Activated naive CD4-positive, alpha-beta T cell treated with Interleukin-2 at 50 U/mL for 16 hours (primary cell): ENCODE data around the gene CD109.
"Not testable (repeated sequence)": the region's sequence is repeated elsewhere in the genome, so short reads cannot be mapped to it uniquely, and the experiment has no call there.

Experiments
- DNase-seq: peaks from one replicate; pipeline ENCODE4 v3.0.0-alpha.2; 2020

Gene CD109

GRCh38 chr6:73796881-73797280 is 100.9 kb downstream of the CD109 start:
- DNase-seq = no peak

GRCh38 chr6:73797861-73798260 is 101.9 kb downstream of the CD109 start:
- DNase-seq = no peak

- DNase-seq = no peak
Measured at GRCh38 chr6:73798592-73798991, 102.6 kb downstream of the CD109 start.

DNA sequence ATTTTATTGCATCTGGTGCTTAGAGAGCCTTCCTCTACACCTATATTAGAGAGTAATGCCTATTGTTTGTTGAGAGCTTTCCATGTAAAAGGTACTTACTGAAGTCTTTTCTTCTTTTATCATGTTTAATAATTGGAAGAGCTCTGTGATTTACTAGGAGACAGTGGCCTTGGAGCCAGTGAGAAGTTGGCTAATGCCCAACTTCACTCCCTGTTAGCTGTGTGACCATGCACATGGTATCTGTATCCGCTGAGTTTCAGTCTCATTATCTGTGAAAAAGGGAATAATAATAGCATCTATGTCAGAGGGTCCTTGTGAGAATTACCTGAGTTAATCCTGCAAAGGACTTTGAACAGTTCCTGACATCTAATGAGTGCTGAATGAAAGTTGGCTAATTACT is 105.0 kb downstream of the CD109 start:
- DNase-seq = no peak

GRCh38 chr6:73801652-73802268 is 105.8 kb downstream of the CD109 start:
- DNase-seq = no peak

DNA sequence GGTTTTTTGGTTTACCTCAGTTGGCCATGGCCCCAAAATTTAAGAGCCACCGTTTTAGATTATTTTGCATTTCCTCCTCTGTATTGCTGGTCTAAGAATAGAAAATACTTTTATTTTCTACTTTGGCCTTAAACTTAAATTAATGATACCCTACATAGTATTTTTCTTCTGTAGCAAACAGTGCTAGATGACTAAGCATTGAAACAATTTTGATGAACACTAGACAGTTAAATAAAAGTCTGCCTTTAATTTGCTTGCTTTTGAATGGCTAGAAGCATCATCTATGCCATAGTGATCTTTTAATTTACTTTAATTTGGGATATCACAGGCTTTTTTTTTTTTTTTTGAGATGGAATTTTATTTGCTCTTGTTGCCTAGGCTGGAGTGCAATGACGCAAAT is 106.4 kb downstream of the CD109 start:
- DNase-seq = no peak

DNA sequence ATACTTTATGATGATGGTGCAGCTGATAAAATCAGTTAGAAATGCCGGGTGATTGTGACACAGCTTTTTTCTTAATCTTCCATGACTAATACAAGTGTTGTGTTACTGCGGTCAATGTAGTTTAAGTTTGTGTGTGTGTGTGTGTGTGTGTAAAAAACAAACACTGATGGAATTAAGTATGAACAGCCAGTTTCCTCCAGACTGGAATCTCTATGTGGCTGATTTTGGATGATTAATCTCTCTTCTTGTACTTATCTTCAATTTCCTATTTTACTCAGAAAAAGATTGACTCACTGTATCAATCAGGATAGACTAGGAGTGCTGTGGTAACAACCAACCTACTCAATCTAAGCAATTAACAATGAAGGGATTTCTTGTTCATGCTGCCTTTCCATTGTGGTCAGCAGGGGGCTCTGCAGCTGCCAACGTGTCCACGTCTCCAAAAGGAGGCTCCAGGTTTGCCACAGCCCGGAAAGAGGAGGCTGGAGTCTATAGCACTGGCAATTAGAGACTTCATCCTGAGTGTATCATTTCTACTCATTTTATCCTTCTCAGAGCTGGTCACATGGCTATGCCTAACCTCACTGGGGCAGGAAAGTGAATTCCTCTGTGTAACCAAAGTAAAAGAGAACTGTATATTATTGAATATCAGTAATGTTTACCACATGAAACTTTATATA is 107.7 kb downstream of the CD109 start:
- no peak for DNase-seq

DNA sequence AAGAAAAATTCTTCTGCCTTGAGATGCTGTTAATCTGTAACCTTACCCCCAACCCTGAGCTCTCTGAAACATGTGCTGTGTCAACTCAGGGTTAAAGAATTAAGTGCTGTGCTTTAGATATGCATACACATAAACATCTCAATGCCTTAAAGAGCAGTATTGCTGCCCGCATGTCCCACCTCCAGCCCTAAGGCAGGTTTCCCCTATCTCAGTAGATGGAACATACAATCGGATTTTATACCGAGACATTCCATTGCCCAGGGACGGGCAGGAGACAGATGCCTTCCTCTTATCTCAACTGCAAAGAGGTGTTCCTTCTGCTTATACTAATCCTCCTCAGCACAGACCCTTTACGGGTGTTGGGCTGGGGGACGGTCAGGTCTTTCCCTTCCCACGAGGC is 109.2 kb downstream of the CD109 start:
- not testable (repeated sequence) for DNase-seq

- DNase-seq = not testable (repeated sequence)
Measured at GRCh38 chr6:73805982-73806381, 110.0 kb downstream of the CD109 start.

DNA sequence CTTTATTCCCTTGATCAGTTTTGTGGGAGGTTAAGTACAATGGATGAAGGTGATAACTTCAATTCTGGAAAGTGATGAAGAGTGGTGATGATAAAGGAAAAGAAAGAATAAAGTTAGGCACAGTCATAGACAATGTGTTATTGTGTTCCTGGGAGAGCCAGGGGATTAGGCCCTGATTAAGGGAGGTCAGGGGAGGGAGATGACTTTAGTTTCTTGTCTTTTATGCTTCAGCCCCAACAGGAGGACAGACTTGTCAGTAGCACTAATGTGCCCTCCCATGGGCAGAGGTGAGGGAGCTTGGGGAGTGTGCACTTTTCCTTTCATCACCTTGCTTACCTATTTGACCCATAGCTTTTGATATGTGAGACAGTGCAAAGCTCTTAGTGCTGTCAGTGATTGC is 115.7 kb downstream of the CD109 start:
- no peak for DNase-seq

GRCh38 chr6:73817253-73817652 is 121.2 kb downstream of the CD109 start:
- no peak for DNase-seq

GRCh38 chr6:73823046-73823735 is 127.2 kb downstream of the CD109 start:
- DNase-seq = no peak

DNA sequence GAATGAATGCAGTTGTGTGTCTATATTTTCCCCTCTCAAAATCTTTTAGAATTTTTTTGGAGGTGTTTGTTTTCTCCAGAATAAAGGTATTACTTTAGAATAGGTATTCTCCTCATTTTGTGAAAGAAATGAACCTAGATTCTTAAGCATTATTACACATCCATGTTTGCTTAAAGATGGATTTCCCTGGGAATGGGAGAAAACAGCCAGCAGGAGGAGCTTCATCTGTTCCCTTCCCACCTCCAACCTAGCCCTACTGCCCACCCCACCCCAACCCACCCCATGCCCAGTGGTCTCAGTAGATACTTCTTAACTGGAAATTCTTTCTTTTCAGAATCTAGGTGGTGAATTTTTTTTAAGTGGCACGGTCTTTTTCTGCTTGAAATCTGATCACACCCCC is 127.8 kb downstream of the CD109 start:
- no peak for DNase-seq

DNA sequence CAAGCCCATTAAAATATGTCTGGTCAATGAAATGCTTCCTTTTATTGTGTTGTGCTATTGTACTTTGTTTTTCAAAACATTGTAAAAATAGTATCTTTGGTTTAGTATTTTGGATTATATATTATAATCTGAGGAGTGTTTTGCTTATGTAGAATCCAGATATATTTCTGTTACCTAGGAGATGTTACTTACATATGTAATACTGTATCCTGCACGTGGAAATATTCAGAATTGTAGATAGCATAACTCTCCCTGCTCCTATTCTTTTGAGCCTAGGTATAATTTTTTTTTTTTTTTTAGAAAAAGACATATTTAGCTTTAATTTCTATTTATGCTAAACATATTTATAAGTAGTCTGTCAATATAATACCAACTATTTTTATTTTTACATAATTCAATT is 130.6 kb downstream of the CD109 start:
- no peak for DNase-seq

GRCh38 chr6:73830119-73830518 is 134.1 kb downstream of the CD109 start:
- DNase-seq = no peak

DNA sequence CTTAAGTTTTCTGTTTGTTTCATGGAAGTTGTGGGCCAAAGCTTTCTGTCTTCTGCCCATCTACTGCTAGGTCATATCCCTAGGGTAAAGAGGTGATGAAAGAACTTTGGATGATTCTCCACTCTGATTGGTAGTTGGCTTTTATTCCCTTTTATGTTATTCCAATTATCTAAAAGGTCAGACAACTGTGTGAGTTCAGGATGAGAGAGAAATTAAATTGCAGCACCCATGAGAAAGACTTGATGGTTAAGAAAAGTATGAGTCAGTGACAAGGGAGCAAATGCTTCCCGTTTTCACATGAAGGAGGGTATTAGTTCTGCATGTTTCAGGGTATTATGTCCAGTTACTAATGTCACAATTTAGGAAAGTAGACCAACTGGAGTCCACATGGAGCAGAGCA is 136.3 kb downstream of the CD109 start:
- DNase-seq = no peak

DNA sequence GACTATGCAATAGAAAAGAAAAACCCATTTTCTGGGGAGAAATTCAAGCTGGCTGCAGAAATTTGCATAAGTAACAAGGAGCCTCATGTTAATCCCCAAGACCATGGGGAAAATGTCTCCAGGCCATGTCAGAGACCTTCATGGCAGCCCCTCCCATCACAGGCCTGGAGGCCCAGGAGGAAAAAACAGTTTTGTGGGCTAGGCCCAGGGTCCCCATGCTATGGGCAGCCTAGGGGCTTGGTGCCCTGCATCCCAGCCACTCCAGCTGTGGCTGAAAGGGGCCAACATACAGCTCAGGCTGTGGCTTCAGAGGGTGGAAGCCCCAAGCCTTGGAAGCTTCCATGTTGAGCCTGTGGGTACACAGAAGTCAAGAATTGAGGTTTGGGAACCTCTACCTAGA is 148.7 kb downstream of the CD109 start:
- DNase-seq = not testable (repeated sequence)

DNA sequence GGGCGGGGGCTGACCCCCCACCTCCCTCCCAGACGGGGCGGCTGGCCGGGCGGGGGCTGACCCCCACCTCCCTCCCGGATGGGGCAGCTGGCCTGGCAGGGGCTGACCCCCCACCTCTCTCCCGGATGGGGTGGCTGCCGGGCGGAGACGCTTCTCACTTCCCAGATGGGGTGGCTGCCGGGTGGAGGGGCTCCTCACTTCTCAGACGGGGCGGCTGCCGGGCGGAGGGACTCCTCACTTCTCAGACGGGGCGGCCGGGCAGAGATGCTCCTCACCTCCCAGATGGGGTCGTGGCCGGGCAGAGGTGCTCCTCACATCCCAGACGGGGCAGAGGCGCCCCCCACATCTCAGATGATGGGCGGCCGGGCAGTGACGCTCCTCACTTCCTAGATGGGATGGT is 155.0 kb downstream of the CD109 start:
- not testable (repeated sequence) for DNase-seq

GRCh38 chr6:73854998-73855718 is 159.2 kb downstream of the CD109 start:
- DNase-seq = no peak

GRCh38 chr6:73857341-73857890 is 161.4 kb downstream of the CD109 start:
- no peak for DNase-seq

GRCh38 chr6:73858376-73858775 is 162.4 kb downstream of the CD109 start:
- DNase-seq = no peak

- DNase-seq = no peak
Measured at GRCh38 chr6:73860303-73860702, 164.3 kb downstream of the CD109 start.

- DNase-seq = no peak
Measured at GRCh38 chr6:73866305-73866704, 170.3 kb downstream of the CD109 start.
